Lower leg skin (tissue), 4 donors: ENCODE results near the gene PIP5K1B. TPM values are rescaled to one million over a fixed set of nuclear protein-coding genes. Genes with fewer than 3 reads are reported as not detected.

Experiments
- DNase-seq, 2 donors: peaks; one replicate each; pipeline ENCODE4 v3.0.0-alpha.2; 2019; ENCODE audit warnings: low spot score in 2 of 2
- H3K4me3 ChIP-seq: fragments of 200-600 bp; sonication (generic); 2 replicates; pipeline ENCODE4 v1.5.1; 2017; ENCODE audit warnings: mild to moderate bottlenecking, low read depth; ENCODE audit not compliant: poor library complexity, severe bottlenecking
- CTCF ChIP-seq, 3 donors: fragments of 450-650 bp; IDR thresholded peaks; one replicate each; pipeline ENCODE4 v1.5.1; 2016; ENCODE audit warnings: antibody characterized with exemption in 3 of 3, mild to moderate bottlenecking in 3 of 3, moderate library complexity in 2 of 3
- POLR2A ChIP-seq, 2 donors: fragments of 450-650 bp; IDR thresholded peaks; one replicate each; pipeline ENCODE4 v1.6.1; 2016 to 2017; ENCODE audit warnings: antibody characterized with exemption in 2 of 2, mild to moderate bottlenecking in 1 of 2, moderate library complexity in 1 of 2
- WGBS, 2 donors: methylation state at CpG; one replicate each; pipeline ENCODE4 v1.1.5; 2018; 5-methylcytosine and 5-hydroxymethylcytosine counted together
- intact Hi-C: fragments of 100-400 bp; cut with DNase I; formaldehyde crosslinking; loops from one replicate; pipeline ENCODE4 v1.15.0; 2023; ENCODE audit warnings: low total_unique reads
- total RNA-seq, 4 donors: library from RNA; depleted of rRNA; stranded (reverse); fragments of >200 nt; gene quantifications; one replicate each; pipeline ENCODE4 v1.1.0, GENCODE V29; 2016

The PIP5K1B gene
- total RNA-seq, 4 donors from 2014 or later = 0.42 to 3.3 (median 2.7) TPM

GRCh38 chr9:69056191-69056815 is 351.3 kb downstream of the PIP5K1B start:
- intact Hi-C loops = no loop called here
- H3K4me3 ChIP-seq = no peak overlapping the region
- TF ChIP-seq CTCF (IDR thresholded peaks at IDR 0.05) = no peak
- no peak for TF ChIP-seq POLR2A (IDR thresholded peaks at IDR 0.05)
- peak in 1 of 2 donors; percentile 28 for DNase-seq
- WGBS, 2 donors = 93 to 96% methylated on average over 4 of the region's 4 CpGs

GRCh38 chr9:69058101-69058500 is 353.1 kb downstream of the PIP5K1B start:
- TF ChIP-seq POLR2A (IDR thresholded peaks at IDR 0.05) = no peak
- WGBS, 2 donors = 92 to 95% methylated on average over 2 of the region's 2 CpGs
- intact Hi-C loops = no loop called here
- peak in 1 of 2 donors; percentile 31 for DNase-seq
- no peak overlapping the region for H3K4me3 ChIP-seq

Other genes with a start within 250 kb of the PIP5K1B start
- gene TMEM252, start 164.4 kb upstream of the PIP5K1B start, total RNA-seq = not detected